Endothelial cell of umbilical vein (primary cell): ENCODE data around the gene FAM187B. TPM values are rescaled to one million over a fixed set of nuclear protein-coding genes. Genes with fewer than 3 reads are reported as not detected.

Experiments used
- BruUV-seq: library from RNA; stranded (reverse); fragments of 400-500 nt; replicated peaks from 2 replicates; lab custom pipeline; 2021; lab: Mats Ljungman, UMichigan
- CTCF ChIA-PET: fragments of 300-600, 350-600 bp; sonication (Branson Sonifier 250); formaldehyde crosslinking; loops from one replicate; lab custom pipeline; 2021; ENCODE audit warnings: antibody characterized with exemption, inconsistent platforms; lab: Charles Lee
- POLR2A ChIA-PET: fragments of 300-600, 350-600 bp; sonication (Branson Sonifier 250); formaldehyde crosslinking; loops from one replicate; lab custom pipeline; 2021; ENCODE audit warnings: antibody characterized with exemption, inconsistent platforms; lab: Charles Lee
- DNase-seq: peaks from one replicate; pipeline ENCODE4 v3.0.0-alpha.2; 2011; ENCODE audit warnings: low read depth, low spot score
- FAIRE-seq: peaks from 2 replicates; lab custom pipeline; 2011; peaks lifted over from hg19 to GRCh38; lab: Jason Lieb, UNC
- H2AFZ ChIP-seq: 2 replicates; pipeline ENCODE4 v1.6.0; 2012; ENCODE audit warnings: low read depth, low read length, control low read depth, inconsistent platforms
- H3K27ac ChIP-seq: 2 replicates; pipeline ENCODE4 v1.5.1; 2011; ENCODE audit warnings: low read depth, mild to moderate bottlenecking, control low read depth, low read length, moderate library complexity; ENCODE audit not compliant: insufficient read depth
- H3K27me3 ChIP-seq, 2 experiments: 2 replicates each; pipeline versions ENCODE4 v1.6.0 to v1.6.1; 2011; ENCODE audit warnings: low read length in 2 of 2, mixed read lengths in 1 of 2; ENCODE audit not compliant: control insufficient read depth in 2 of 2, insufficient read depth in 2 of 2
- H3K36me3 ChIP-seq, 2 experiments: 2 replicates in 1 of 2; 3 replicates in 1 of 2; pipeline ENCODE4 v1.5.1; 2011; ENCODE audit warnings: low read length in 2 of 2, mild to moderate bottlenecking in 1 of 2, moderate library complexity in 1 of 2; ENCODE audit not compliant: control insufficient read depth in 2 of 2, insufficient read depth in 2 of 2; ENCODE audit errors: extremely low read depth in 1 of 2
- H3K4me1 ChIP-seq: 3 replicates; pipeline ENCODE4 v1.5.1; 2011; ENCODE audit warnings: mild to moderate bottlenecking, low read length; ENCODE audit not compliant: control insufficient read depth, insufficient read depth; ENCODE audit errors: extremely low read depth
- H3K4me2 ChIP-seq: 2 replicates; pipeline ENCODE4 v1.6.1; 2011; ENCODE audit warnings: low read length, control low read depth, mixed read lengths; ENCODE audit not compliant: insufficient read depth
- H3K4me3 ChIP-seq, 3 experiments: fragments of 200-600 bp in 1 of 3; sonication (generic), shearing (Covaris generic) in 1 of 3; replicated peaks in 1 of 3; 2 replicates each; pipeline ENCODE4 v1.5.1; 2011 to 2016; ENCODE audit warnings: control low read depth in 3 of 3, low read length in 3 of 3, mild to moderate bottlenecking in 2 of 3, inconsistent platforms in 1 of 3, low read depth in 1 of 3, moderate library complexity in 1 of 3; ENCODE audit not compliant: insufficient read depth in 1 of 3
- H3K79me2 ChIP-seq: 2 replicates; pipeline ENCODE4 v1.6.0; 2012; ENCODE audit warnings: low read length, inconsistent platforms; ENCODE audit not compliant: control insufficient read depth, insufficient read depth
- H3K9ac ChIP-seq: replicated peaks from 2 replicates; pipeline ENCODE3; 2011; ENCODE audit warnings: low read length, control low read depth; ENCODE audit not compliant: insufficient read depth; ENCODE audit errors: extremely low read depth
- H3K9me1 ChIP-seq: replicated peaks from 3 replicates; pipeline ENCODE4 v1.6.0; 2011; ENCODE audit warnings: mild to moderate bottlenecking, low read length; ENCODE audit not compliant: control insufficient read depth, insufficient read depth; ENCODE audit errors: extremely low read depth
- H3K9me3 ChIP-seq: replicated peaks from 2 replicates; pipeline ENCODE4 v1.5.1; 2012; ENCODE audit warnings: low read length, inconsistent platforms; ENCODE audit not compliant: control insufficient read depth, insufficient read depth
- H4K20me1 ChIP-seq: replicated peaks from 2 replicates; pipeline ENCODE3; 2011; ENCODE audit warnings: mild to moderate bottlenecking, low read length; ENCODE audit not compliant: control insufficient read depth, insufficient read depth; ENCODE audit errors: extremely low read depth
- CTCF ChIP-seq, 2 donors: IDR thresholded peaks; 1 replicate in 1 of 2; 2 replicates in 1 of 2; pipeline ENCODE4 v1.5.1; 2011; ENCODE audit warnings: low read length in 2 of 2, mild to moderate bottlenecking in 2 of 2, moderate library complexity in 2 of 2, control low read depth in 1 of 2, inconsistent platforms in 1 of 2, low read depth in 1 of 2; ENCODE audit not compliant: insufficient read depth in 1 of 2; ENCODE audit errors: extremely low read depth in 1 of 2
- EZH2 ChIP-seq: IDR thresholded peaks from 2 replicates; pipeline ENCODE4 v1.6.1; 2012; ENCODE audit warnings: borderline replicate concordance, low read depth, mild to moderate bottlenecking, moderate library complexity, low read length, inconsistent platforms; ENCODE audit not compliant: severe bottlenecking
- FOS ChIP-seq: IDR thresholded peaks from 2 replicates; pipeline ENCODE4 v1.6.1; 2011; ENCODE audit warnings: mild to moderate bottlenecking, low read length, moderate library complexity, borderline replicate concordance; ENCODE audit not compliant: insufficient read depth
- GATA2 ChIP-seq: IDR thresholded peaks from 2 replicates; pipeline ENCODE4 v1.7.0; 2011; ENCODE audit warnings: low read depth, mild to moderate bottlenecking, moderate library complexity, mixed read lengths, low read length; ENCODE audit not compliant: insufficient read length, insufficient read depth
- JUN ChIP-seq: IDR thresholded peaks from 2 replicates; pipeline ENCODE4 v1.6.1; 2011; ENCODE audit warnings: borderline replicate concordance, low read depth; ENCODE audit not compliant: insufficient read length, insufficient read depth
- MAX ChIP-seq: IDR thresholded peaks from 2 replicates; pipeline ENCODE4 v1.6.1; 2011; ENCODE audit not compliant: insufficient read depth, insufficient read length
- MYC ChIP-seq: IDR thresholded peaks from one replicate; pipeline ENCODE4 v1.6.1; 2011; ENCODE audit warnings: mild to moderate bottlenecking, low read depth, low read length
- POLR2A ChIP-seq: IDR thresholded peaks from 2 replicates; pipeline ENCODE4 v1.6.1; 2012; ENCODE audit warnings: low read depth, mild to moderate bottlenecking, control low read depth, low read length
- POLR2AphosphoS5 ChIP-seq: IDR thresholded peaks from 2 replicates; pipeline ENCODE4 v1.6.1; 2012; ENCODE audit warnings: low read depth, mild to moderate bottlenecking, control low read depth, low read length, moderate library complexity; ENCODE audit not compliant: insufficient read depth
- dilution Hi-C: fragments of 300-500 bp; cut with MboI; formaldehyde crosslinking; loops from one replicate; pipeline ENCODE4 v1.15.0; 2019; ENCODE audit warnings: low sequenced_read_pairs; ENCODE audit not compliant: extremely low pct_ligation_motif_present
- intact Hi-C: fragments of 100-400 bp; cut with micrococcal nuclease; formaldehyde crosslinking; loops from one replicate; pipeline ENCODE4 v1.10.0; 2022
- polyA plus RNA-seq, 4 experiments: library from polyadenylated mRNA; depleted of rRNA in 3 of 4; stranded (reverse) in 3 of 4; unstranded in 1 of 4; fragments of >200 nt; gene quantifications; 2 replicates each; pipeline versions ENCODE4 v1.2.1 to v1.2.3, GENCODE V29; 2011 to 2012; ENCODE audit warnings: missing spikeins in 1 of 4
- total RNA-seq: library from RNA; stranded (reverse); gene quantifications from 2 replicates; pipeline ENCODE4 v1.2.3, GENCODE V29; 2021

The FAM187B gene
- total and polyA plus RNA-seq, 2 donors (not counting 3 experiments of a cell fraction or from before 2014, with no cell fraction given) = not detected

- dilution Hi-C loops = no loop called here
- CTCF ChIA-PET = interaction anchor here (1.5 kb wide), 1 partner anchor 76 kb away, joined by 4 read pairs; no protein-coding TSS in a partner anchor
- H3K4me2 ChIP-seq = no peak overlapping the region
- DNase-seq (no peak), FAIRE-seq (no peak)
- POLR2A ChIA-PET = no interaction called here
- H3K4me3 ChIP-seq = no peak overlapping the region
- BruUV-seq = no TSS peak
- no peak overlapping the region for H2AFZ ChIP-seq
- no peaks in the 10 kb centered on the region for H3K9me1 ChIP-seq
- no peaks in the 10 kb centered on the region for H3K9me3 ChIP-seq
- H3K79me2 ChIP-seq = no peaks in the 10 kb centered on the region
- intact Hi-C loops = no loop called here
- TF ChIP-seq JUN (no peak), POLR2AphosphoS5 (no peak), MYC (no peak), CTCF (IDR thresholded peaks at IDR 0.05; ENCODE audit: extremely low read depth in 1 of 2, insufficient read depth in 1 of 2, low read depth in 1 of 2, low read length in 2 of 2) (no peak), FOS (no peak), EZH2 (no peak), GATA2 (no peak), POLR2A (no peak), MAX (no peak)
- no peak overlapping the region for H3K9ac ChIP-seq
- no peaks in the 10 kb centered on the region for H3K4me1 ChIP-seq
- peaks cover 7 to 31% of the 10 kb centered on the region in 2 experiments for H3K36me3 ChIP-seq
- no peaks in the 10 kb centered on the region for H3K27me3 ChIP-seq
- H3K27ac ChIP-seq = no peak overlapping the region
- no peaks in the 10 kb centered on the region for H4K20me1 ChIP-seq
Measured at GRCh38 chr19:35276706-35277281, 48.3 kb upstream of the FAM187B start.
